A549 (cell line): ENCODE results near the gene PRKG1. TPM values are rescaled to one million over a fixed set of nuclear protein-coding genes. Genes with fewer than 3 reads are reported as not detected.

Experiments
- ATAC-seq, 2 experiments: fragments of 200-7000 bp in 1 of 2; fragments of >200 bp in 1 of 2; cut with Nextera tagmentation in 1 of 2; cut with Tn5 transposase in 1 of 2; 3 replicates each; pipeline versions ENCODE4 v1.8.0 to v1.9.1; 2018 to 2020; ENCODE audit warnings: mild to moderate bottlenecking in 1 of 2, moderate library complexity in 1 of 2
- CTCF ChIA-PET: fragments of 300-600 bp; sonication (Branson Sonifier 250); formaldehyde crosslinking; extraction: SDS; loops from one replicate; lab custom pipeline; 2021; ENCODE audit warnings: antibody characterized with exemption, inconsistent platforms; lab: Yijun Ruan, JAX
- POLR2A ChIA-PET: fragments of 350-600 bp; formaldehyde crosslinking; extraction: SDS; loops from one replicate; lab custom pipeline; 2021; ENCODE audit warnings: antibody characterized with exemption, inconsistent platforms; lab: Yijun Ruan, JAX
- DNase-seq, 2 experiments: peaks; one replicate each; pipeline versions ENCODE4 v3.0.0 to v3.0.0-alpha.2; 2011 to 2016; ENCODE audit warnings: low read depth in 1 of 2, low spot score in 1 of 2
- FAIRE-seq: peaks from 2 replicates; lab custom pipeline; 2011; peaks lifted over from hg19 to GRCh38; lab: Jason Lieb, UNC
- H3K27ac ChIP-seq, 2 experiments: fragments of >200 bp; sonication (Bioruptor Twin); formaldehyde crosslinking; 3 replicates each; pipeline ENCODE4 v1.5.1; 2016 to 2017
- H3K4me1 ChIP-seq: fragments of >200 bp; sonication (Bioruptor Twin); formaldehyde crosslinking; 3 replicates; pipeline ENCODE4 v1.6.1; 2016
- H3K4me2 ChIP-seq: fragments of >200 bp; sonication (Bioruptor Twin); formaldehyde crosslinking; 3 replicates; pipeline ENCODE4 v1.6.1; 2016
- H3K4me3 ChIP-seq: fragments of >200 bp; sonication (Bioruptor Twin); formaldehyde crosslinking; 3 replicates; pipeline ENCODE4 v1.5.1; 2016
- H3K9me3 ChIP-seq: fragments of >200 bp; sonication (Bioruptor Twin); formaldehyde crosslinking; 3 replicates; pipeline ENCODE4 v1.6.1; 2016
- CBX2 ChIP-seq: fragments of 200-600 bp; sonication (generic); IDR thresholded peaks from 2 replicates; pipeline ENCODE4 v1.6.1; 2016; ENCODE audit warnings: low read depth, mild to moderate bottlenecking, borderline replicate concordance
- CTCF ChIP-seq: fragments of >200 bp; sonication (Bioruptor Twin); formaldehyde crosslinking; IDR thresholded peaks from 3 replicates; pipeline ENCODE4 v1.5.1; 2016
- ELK1 ChIP-seq: fragments of 150-350 bp; IDR thresholded peaks from 2 replicates; pipeline ENCODE4 v1.6.1; 2014; ENCODE audit warnings: low read depth, mild to moderate bottlenecking, low read length
- FOSB ChIP-seq: fragments of 250-450 bp; sonication (Bioruptor Pico); IDR thresholded peaks from 2 replicates; pipeline ENCODE4 v1.5.0; 2020; ENCODE audit warnings: mild to moderate bottlenecking, moderate library complexity
- FOXS1 ChIP-seq: fragments of 250-450 bp; sonication (Bioruptor Pico); IDR thresholded peaks from 2 replicates; pipeline ENCODE4 v1.5.0; 2020; ENCODE audit warnings: mild to moderate bottlenecking, moderate library complexity
- GATA3 ChIP-seq: IDR thresholded peaks from 2 replicates; pipeline ENCODE4 v1.6.1; 2012; ENCODE audit warnings: borderline replicate concordance
- HES2 ChIP-seq: fragments of >200 bp; sonication (Bioruptor Twin); formaldehyde crosslinking; IDR thresholded peaks from 2 replicates; pipeline ENCODE4 v1.6.1; 2016
- HEYL ChIP-seq: fragments of 250-450 bp; sonication (Bioruptor Pico); IDR thresholded peaks from 2 replicates; pipeline ENCODE4 v1.8.0; 2021; ENCODE audit warnings: mild to moderate bottlenecking, moderate library complexity
- HMGXB4 ChIP-seq: fragments of 250-450 bp; sonication (Bioruptor Pico); IDR thresholded peaks from 2 replicates; pipeline ENCODE4 v1.5.0; 2021; ENCODE audit warnings: mild to moderate bottlenecking, moderate library complexity, borderline replicate concordance
- HOXB13 ChIP-seq: fragments of 250-450 bp; sonication (Bioruptor Pico); IDR thresholded peaks from 2 replicates; pipeline ENCODE4 v1.5.0; 2020; ENCODE audit warnings: low read depth, mild to moderate bottlenecking, moderate library complexity
- JUNB ChIP-seq: fragments of >200 bp; sonication (Bioruptor Twin); formaldehyde crosslinking; IDR thresholded peaks from 2 replicates; pipeline ENCODE4 v1.6.1; 2016
- MAX ChIP-seq: IDR thresholded peaks from 2 replicates; pipeline ENCODE4 v1.6.1; 2012
- NPAS2 ChIP-seq: fragments of 250-450 bp; sonication (Bioruptor Pico); IDR thresholded peaks from 2 replicates; pipeline ENCODE4 v1.8.0; 2022; ENCODE audit warnings: mild to moderate bottlenecking, moderate library complexity, borderline replicate concordance
- NR3C1 ChIP-seq: fragments of >200 bp; sonication (Bioruptor Twin); formaldehyde crosslinking; IDR thresholded peaks from 3 replicates; pipeline ENCODE4 v1.6.1; 2017
- PBX3 ChIP-seq: IDR thresholded peaks from 2 replicates; pipeline ENCODE4 v1.6.1; 2012
- POLR2A ChIP-seq: IDR thresholded peaks from 2 replicates; pipeline ENCODE4 v1.6.1; 2012; ENCODE audit warnings: mild to moderate bottlenecking, low read length
- POLR2AphosphoS2 ChIP-seq: conservative IDR thresholded peaks from 2 replicates; pipeline ENCODE4 v1.6.1; 2012; ENCODE audit warnings: low read length, improper control_type of control experiment, inconsistent platforms
- RARB ChIP-seq: fragments of 250-450 bp; sonication (Bioruptor Pico); IDR thresholded peaks from 2 replicates; pipeline ENCODE4 v1.8.0; 2021; ENCODE audit warnings: mild to moderate bottlenecking, moderate library complexity
- ZNF302 ChIP-seq: fragments of 250-450 bp; sonication (Bioruptor Pico); IDR thresholded peaks from 2 replicates; pipeline ENCODE4 v1.9.0; 2021; ENCODE audit warnings: inconsistent platforms, mild to moderate bottlenecking, moderate library complexity
- WGBS: methylation state at CpG from one replicate; pipeline ENCODE4 v1.1.6; 2017; ENCODE audit errors: missing lambda C conversion rate; 5-methylcytosine and 5-hydroxymethylcytosine counted together
- polyA plus RNA-seq, 4 experiments: library from polyadenylated mRNA; depleted of rRNA in 3 of 4; stranded (reverse); fragments of >200 nt; fragmentation: RNase III in 1 of 4; extraction: RNeasy Plus Mini Kit Qiagen cat#74134 plus additional on column Dnase treatment in 1 of 4; gene quantifications; 2 replicates in 3 of 4; 3 replicates in 1 of 4; pipeline ENCODE4 v1.2.3, GENCODE V29; 2011 to 2017

The PRKG1 gene
- polyA plus RNA-seq, 2 of the 4 experiments (the other 2 are of a cell fraction), result not detected

- no peaks in the 10 kb centered on the region for H3K4me1 ChIP-seq
- ChIA-PET POLR2A (no interaction called here), CTCF (interaction anchor here (0.6 kb wide), 1 partner anchor 11 kb away, joined by 3 read pairs; no protein-coding TSS in a partner anchor)
- no peaks in the 10 kb centered on the region for H3K9me3 ChIP-seq
- WGBS, result 1% methylated on average over 2 of the region's 2 CpGs
- FAIRE-seq (no peak), ATAC-seq (no peak), DNase-seq (no peak)
- no peak overlapping the region for H3K4me3 ChIP-seq
- no peak for TF ChIP-seq MAX
- TF ChIP-seq ZNF302 (CRISPR knock-in tag), result no peak
- no peak for TF ChIP-seq GATA3
- no peak for TF ChIP-seq HOXB13
- no peak for TF ChIP-seq POLR2AphosphoS2
- TF ChIP-seq POLR2A, result no peak
- no peak for TF ChIP-seq CBX2
- no peak for TF ChIP-seq NPAS2 (CRISPR knock-in tag)
- TF ChIP-seq ELK1, result no peak
- no peak for TF ChIP-seq FOSB (CRISPR knock-in tag)
- no peak for TF ChIP-seq CTCF
- TF ChIP-seq NR3C1, result no peak
- no peak for TF ChIP-seq HMGXB4 (CRISPR knock-in tag)
- TF ChIP-seq FOXS1 (CRISPR knock-in tag), result no peak
- TF ChIP-seq HEYL (CRISPR knock-in tag), result no peak
- TF ChIP-seq PBX3, result no peak
- no peak for TF ChIP-seq RARB (CRISPR knock-in tag)
- H3K4me2 ChIP-seq, result no peak overlapping the region
- no peak overlapping the region for H3K27ac ChIP-seq
These were observed 912.2 kb downstream of the PRKG1 start for GRCh38 chr10:51986516-51986915.

GRCh38 chr10:51993475-51993874, 919.2 kb downstream of the PRKG1 start:
- H3K9me3 ChIP-seq, result no peaks in the 10 kb centered on the region
- CTCF ChIA-PET, result interaction anchor here (1.2 to 2.7 kb wide), 3 partner anchors 9 to 32 kb away, joined by 3 to 9 read pairs (median 4); no protein-coding TSS in a partner anchor
- TF ChIP-seq JUNB, result no peak
- TF ChIP-seq HES2, result no peak
- TF ChIP-seq, all 56 proteins: peak for 0
- ATAC-seq, result no peak
- Histone ChIP-seq H3K4me2 (no peak overlapping the region), H3K4me3 (no peak overlapping the region), H3K4me1 (no peaks in the 10 kb centered on the region), H3K27ac (no peak overlapping the region)
- POLR2A ChIA-PET, result no interaction called here
- 0% methylated on average over 1 of the region's 1 CpG for WGBS
- DNase-seq, result no peak
- no peak for FAIRE-seq
